Endothelial cell (in vitro differentiated cells): ENCODE results near the gene ROR2. TPM values are rescaled to one million over a fixed set of nuclear protein-coding genes. Genes with fewer than 3 reads are reported as not detected.

Source experiments
- DNase-seq: peaks from one replicate; pipeline ENCODE4 v3.0.0; 2021; ENCODE audit warnings: low spot score
- H3K27ac Mint-ChIP-seq: one replicate; pipeline ENCODE4 v1.8.0; 2021; ENCODE audit warnings: mixed read lengths, inconsistent platforms; ENCODE audit not compliant: unreplicated experiment
- H3K27me3 Mint-ChIP-seq: one replicate; pipeline ENCODE4 v1.8.0; 2021; ENCODE audit warnings: mild to moderate bottlenecking, moderate library complexity, mixed read lengths, inconsistent platforms; ENCODE audit not compliant: unreplicated experiment
- H3K36me3 Mint-ChIP-seq: one replicate; pipeline ENCODE4 v1.8.0; 2021; ENCODE audit warnings: mild to moderate bottlenecking, low read depth, mixed read lengths, inconsistent platforms; ENCODE audit not compliant: unreplicated experiment
- H3K4me1 Mint-ChIP-seq: one replicate; pipeline ENCODE4 v1.8.0; 2021; ENCODE audit warnings: mild to moderate bottlenecking, mixed read lengths, inconsistent platforms; ENCODE audit not compliant: unreplicated experiment
- H3K4me3 Mint-ChIP-seq: one replicate; pipeline ENCODE4 v1.8.0; 2021; ENCODE audit warnings: mild to moderate bottlenecking, mixed read lengths, inconsistent platforms; ENCODE audit not compliant: unreplicated experiment
- H3K9me3 Mint-ChIP-seq: one replicate; pipeline ENCODE4 v1.8.0; 2021; ENCODE audit warnings: mixed read lengths, inconsistent platforms; ENCODE audit not compliant: unreplicated experiment
- total RNA-seq: library from RNA; stranded (reverse); fragmentation: NEBNext Ultra II Directional; extraction: Animal tissue kit (Norgen Biotek cat#: 25700); gene quantifications from one replicate; pipeline ENCODE4 v1.2.1, GENCODE V29; 2021; ENCODE audit not compliant: unreplicated experiment
- TF ChIP-seq, protein P1 (sequence below): fragments of 200-600 bp; sonication (generic); IDR thresholded peaks from one replicate; pipeline ENCODE4 v1.5.0; 2021; ENCODE audit warnings: antibody characterized with exemption; ENCODE audit not compliant: unreplicated experiment

Gene ROR2
- total RNA-seq, 1 donor from 2014 or later: 3.5 TPM

GRCh38 chr9:91740701-91741100 is 209.3 kb downstream of the ROR2 start:
- TF ChIP-seq, protein P1, sequence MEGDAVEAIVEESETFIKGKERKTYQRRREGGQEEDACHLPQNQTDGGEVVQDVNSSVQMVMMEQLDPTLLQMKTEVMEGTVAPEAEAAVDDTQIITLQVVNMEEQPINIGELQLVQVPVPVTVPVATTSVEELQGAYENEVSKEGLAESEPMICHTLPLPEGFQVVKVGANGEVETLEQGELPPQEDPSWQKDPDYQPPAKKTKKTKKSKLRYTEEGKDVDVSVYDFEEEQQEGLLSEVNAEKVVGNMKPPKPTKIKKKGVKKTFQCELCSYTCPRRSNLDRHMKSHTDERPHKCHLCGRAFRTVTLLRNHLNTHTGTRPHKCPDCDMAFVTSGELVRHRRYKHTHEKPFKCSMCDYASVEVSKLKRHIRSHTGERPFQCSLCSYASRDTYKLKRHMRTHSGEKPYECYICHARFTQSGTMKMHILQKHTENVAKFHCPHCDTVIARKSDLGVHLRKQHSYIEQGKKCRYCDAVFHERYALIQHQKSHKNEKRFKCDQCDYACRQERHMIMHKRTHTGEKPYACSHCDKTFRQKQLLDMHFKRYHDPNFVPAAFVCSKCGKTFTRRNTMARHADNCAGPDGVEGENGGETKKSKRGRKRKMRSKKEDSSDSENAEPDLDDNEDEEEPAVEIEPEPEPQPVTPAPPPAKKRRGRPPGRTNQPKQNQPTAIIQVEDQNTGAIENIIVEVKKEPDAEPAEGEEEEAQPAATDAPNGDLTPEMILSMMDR: no peak
- Mint-ChIP-seq H3K27ac (no peak overlapping the region), H3K27me3 (peaks cover 1% of the 10 kb centered on the region), H3K4me3 (no peak overlapping the region), H3K9me3 (no peaks in the 10 kb centered on the region), H3K36me3 (no peaks in the 10 kb centered on the region), H3K4me1 (no peaks in the 10 kb centered on the region)
- no peak for DNase-seq

DNA sequence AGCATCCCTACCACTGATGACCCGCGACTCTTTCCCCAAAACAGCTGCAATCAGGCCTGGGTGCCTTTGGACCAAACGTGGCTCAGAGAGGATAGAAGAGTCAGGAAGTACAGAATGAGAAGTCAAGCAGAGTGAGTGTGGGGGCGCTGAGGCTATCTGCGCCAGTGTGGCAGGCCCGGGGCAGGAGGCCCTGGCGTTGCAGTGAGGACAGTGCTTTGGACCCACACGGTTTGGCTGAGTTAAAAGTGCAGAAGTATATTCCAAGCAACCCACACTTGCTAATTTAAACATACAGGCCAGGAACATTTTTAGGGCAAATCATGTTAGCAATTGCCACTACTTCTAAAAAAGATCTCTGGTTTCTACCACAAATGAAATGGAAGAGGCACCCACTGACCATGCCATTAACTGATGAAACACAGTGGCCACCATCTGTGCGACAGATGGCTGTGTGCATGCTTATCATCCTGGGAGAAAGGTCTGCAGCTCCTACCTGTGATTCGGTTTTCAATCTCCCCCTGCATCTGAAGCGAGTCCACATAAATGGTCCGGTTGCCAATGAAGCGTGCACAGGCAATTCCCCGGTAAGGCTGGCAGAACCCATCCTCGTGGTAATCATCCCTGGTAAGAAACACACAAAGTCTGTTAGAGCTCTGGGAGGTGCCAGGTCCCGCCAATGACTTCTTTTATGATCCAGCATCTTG is 213.0 kb downstream of the ROR2 start:
- H3K36me3 Mint-ChIP-seq: no peaks in the 10 kb centered on the region
- DNase-seq: no peak
- H3K27me3 Mint-ChIP-seq: peaks cover 5% of the 10 kb centered on the region
- H3K27ac Mint-ChIP-seq: no peak overlapping the region
- H3K4me1 Mint-ChIP-seq: no peaks in the 10 kb centered on the region
- TF ChIP-seq, protein P1: no peak
- no peaks in the 10 kb centered on the region for H3K9me3 Mint-ChIP-seq
- no peak overlapping the region for H3K4me3 Mint-ChIP-seq

DNA sequence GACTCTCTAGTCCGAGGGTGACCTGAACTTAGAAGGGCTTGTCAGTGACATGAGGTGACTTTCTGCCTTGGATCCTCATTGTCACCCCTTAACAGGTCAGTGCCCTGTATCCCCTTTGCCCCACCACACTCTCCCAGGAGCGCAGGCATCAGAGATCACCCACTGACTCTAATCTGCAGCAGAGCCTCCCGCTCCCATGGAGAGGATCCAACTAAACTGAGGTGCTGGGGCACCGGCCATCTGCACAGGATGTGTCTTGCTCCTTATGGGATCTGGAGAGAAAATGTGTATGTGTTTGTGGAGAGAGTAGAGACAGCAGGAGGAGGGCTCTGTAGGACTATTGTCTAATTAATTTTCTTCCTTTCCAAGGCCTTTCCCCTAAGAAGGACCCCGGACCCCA is 213.7 kb downstream of the ROR2 start:
- Mint-ChIP-seq H3K9me3 (no peaks in the 10 kb centered on the region), H3K27me3 (peaks cover 5% of the 10 kb centered on the region), H3K4me1 (no peaks in the 10 kb centered on the region), H3K4me3 (no peak overlapping the region), H3K36me3 (no peaks in the 10 kb centered on the region), H3K27ac (no peak overlapping the region)
- TF ChIP-seq, protein P1: no peak
- DNase-seq: no peak

DNA sequence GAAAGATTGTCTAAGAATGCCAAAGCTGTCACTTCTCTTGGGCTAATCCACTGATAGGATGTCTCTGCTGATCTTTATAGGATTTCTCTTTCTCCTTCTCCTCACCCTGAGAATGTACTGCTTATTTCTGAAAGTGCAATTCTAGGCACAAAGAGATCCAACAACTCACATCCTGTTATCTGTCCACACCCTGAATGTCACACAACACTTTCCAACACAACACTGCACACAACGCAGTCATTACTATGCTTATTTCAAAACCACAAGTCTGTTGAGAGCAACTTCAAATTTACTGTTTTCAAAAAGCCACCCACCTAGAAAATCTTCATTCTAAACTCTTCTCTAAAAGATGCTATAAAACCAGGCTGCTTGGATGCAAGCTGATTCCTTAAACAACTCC is 215.0 kb downstream of the ROR2 start:
- Mint-ChIP-seq H3K36me3 (no peaks in the 10 kb centered on the region), H3K27ac (no peak overlapping the region), H3K4me1 (no peaks in the 10 kb centered on the region), H3K27me3 (peaks cover 5% of the 10 kb centered on the region), H3K4me3 (peak overlapping the region; percentile 20), H3K9me3 (no peaks in the 10 kb centered on the region)
- DNase-seq: no peak
- TF ChIP-seq, protein P1: no peak

- peak; percentile 82 for DNase-seq
- no peak overlapping the region for H3K4me3 Mint-ChIP-seq
- peaks cover 5% of the 10 kb centered on the region for H3K27me3 Mint-ChIP-seq
- no peaks in the 10 kb centered on the region for H3K9me3 Mint-ChIP-seq
- H3K36me3 Mint-ChIP-seq: no peaks in the 10 kb centered on the region
- TF ChIP-seq, protein P1: peak; percentile 96
- H3K27ac Mint-ChIP-seq: no peak overlapping the region
- H3K4me1 Mint-ChIP-seq: no peaks in the 10 kb centered on the region
Measured at GRCh38 chr9:91734371-91734981, 215.6 kb downstream of the ROR2 start.
